Measurements from ENCODE around the gene MRPL46. TPM values are rescaled to one million over a fixed set of nuclear protein-coding genes. Genes with fewer than 3 reads are reported as not detected.

MRPL46 gene
- total RNA-seq, 4 donors from 2014 or later, result 23.3 to 43.5 (median 29.4) TPM

- Histone ChIP-seq H3K27me3 (peaks cover 0 to 46% (median 0%) of the 10 kb centered on the region in 4 donors), H3K36me3 (no peaks in the 10 kb centered on the region), H3K9me3 (no peaks in the 10 kb centered on the region), H3K27ac (no peak overlapping the region), H3K4me3 (no peak overlapping the region), H3K4me1 (no peaks in the 10 kb centered on the region)
- intact Hi-C loops (cut with DNase I), result no loop called here
- 58 to 73% methylated on average over 2 of the region's 2 CpGs for whole genome bisulfite sequencing, 2 donors
- no peak for DNase-seq
- TF ChIP-seq CTCF (IDR thresholded peaks at IDR 0.05), result no peak
- TF ChIP-seq POLR2A (IDR thresholded peaks at IDR 0.05), result no peak
Observed at GRCh38 chr15:88426304-88426703, 40.9 kb downstream of the MRPL46 start.

- 85% methylated on average over 6 to 7 of the region's 8 CpGs for WGBS, 2 donors
Observed at GRCh38 chr15:88423331-88423730, 43.9 kb downstream of the MRPL46 start.

DNA sequence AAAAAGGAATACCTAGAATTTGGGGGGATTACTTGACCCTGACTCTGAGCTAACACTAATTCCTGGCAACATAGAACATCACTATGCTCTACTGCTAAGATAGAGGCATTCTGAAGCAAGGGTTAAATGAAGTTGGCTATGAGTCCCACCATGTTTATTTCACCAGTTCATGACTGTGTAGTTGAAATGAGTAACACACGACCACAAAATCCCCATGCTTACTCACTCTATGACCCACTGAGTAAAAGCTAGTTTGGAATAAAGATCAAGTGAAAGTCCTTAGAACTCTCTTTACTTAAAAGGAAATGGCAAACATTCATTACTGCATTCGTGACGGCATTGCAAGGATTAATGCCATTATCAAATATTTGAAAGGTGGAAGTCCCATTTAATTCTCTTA is 47.4 kb downstream of the MRPL46 start:
- no peak for DNase-seq
- intact Hi-C loops (cut with DNase I), result no loop called here

More at GRCh38 chr15:88423331-88423730, 43.9 kb downstream of the MRPL46 start:
- intact Hi-C loops (cut with DNase I), result no loop called here
- Histone ChIP-seq H3K4me1 (no peaks in the 10 kb centered on the region), H3K9me3 (no peaks in the 10 kb centered on the region), H3K27ac (no peak overlapping the region), H3K27me3 (peaks cover 0 to 38% (median 0%) of the 10 kb centered on the region in 4 donors), H3K4me3 (no peak overlapping the region), H3K36me3 (no peaks in the 10 kb centered on the region)
- DNase-seq, result no peak
- TF ChIP-seq CTCF (IDR thresholded peaks at IDR 0.05) (no peak), POLR2A (IDR thresholded peaks at IDR 0.05) (no peak)

More for the DNA sequence above, 47.4 kb downstream of the MRPL46 start:
- TF ChIP-seq CTCF (IDR thresholded peaks at IDR 0.05) (no peak), POLR2A (IDR thresholded peaks at IDR 0.05) (no peak)
- Histone ChIP-seq H3K27me3 (peaks cover 0 to 22% (median 0%) of the 10 kb centered on the region in 4 donors), H3K4me3 (no peak overlapping the region), H3K27ac (no peak overlapping the region), H3K4me1 (no peaks in the 10 kb centered on the region), H3K9me3 (no peaks in the 10 kb centered on the region), H3K36me3 (no peaks in the 10 kb centered on the region)
- WGBS, 2 donors, result 20 to 22% methylated on average over 3 of the region's 3 CpGs

Other genes starting within 250 kb of the MRPL46 start
- 1 to 10 TPM in 1 of 4 donors, under 1 TPM in 3; 0.09 to 2.7 (median 0.62) TPM for gene NTRK3, start 210.6 kb downstream of the MRPL46 start, total RNA-seq
- gene MRPS11, start 320 bp upstream of the MRPL46 start, total RNA-seq, result 10 to 100 TPM; 19.6 to 49.2 (median 28.0) TPM
- 1 to 10 TPM; 1.8 to 4.2 (median 2.3) TPM for gene DET1, start 79.3 kb upstream of the MRPL46 start, total RNA-seq
- 10 to 100 TPM; 13.4 to 31.4 (median 18.1) TPM for gene AEN, start 154.0 kb upstream of the MRPL46 start, total RNA-seq
- 10 to 100 TPM; 14.0 to 24.1 (median 19.7) TPM for gene ISG20, start 171.6 kb upstream of the MRPL46 start, total RNA-seq